Thyroid gland (tissue), 4 donors: ENCODE data around the gene RETREG3.
"Not testable (repeated sequence)": the region's sequence is repeated elsewhere in the genome, so short reads cannot be mapped to it uniquely, and the experiment has no call there.

Experiments
- POLR2A ChIP-seq, 2 donors: fragments of 450-650 bp; IDR thresholded peaks; one replicate each; pipeline ENCODE4 v1.6.1; 2017; ENCODE audit warnings: antibody characterized with exemption in 2 of 2, mild to moderate bottlenecking in 2 of 2, moderate library complexity in 1 of 2
- TF ChIP-seq, protein P1 (sequence below), 6 experiments: fragments of 200-600 bp in 3 of 6; fragments of 450-650 bp in 3 of 6; sonication (generic) in 3 of 6; IDR thresholded peaks; one replicate each; pipeline ENCODE4 v1.5.1; 2016 to 2019; ENCODE audit warnings: antibody characterized with exemption in 6 of 6, mild to moderate bottlenecking in 2 of 6, inconsistent platforms in 1 of 6, moderate library complexity in 1 of 6

DNA sequence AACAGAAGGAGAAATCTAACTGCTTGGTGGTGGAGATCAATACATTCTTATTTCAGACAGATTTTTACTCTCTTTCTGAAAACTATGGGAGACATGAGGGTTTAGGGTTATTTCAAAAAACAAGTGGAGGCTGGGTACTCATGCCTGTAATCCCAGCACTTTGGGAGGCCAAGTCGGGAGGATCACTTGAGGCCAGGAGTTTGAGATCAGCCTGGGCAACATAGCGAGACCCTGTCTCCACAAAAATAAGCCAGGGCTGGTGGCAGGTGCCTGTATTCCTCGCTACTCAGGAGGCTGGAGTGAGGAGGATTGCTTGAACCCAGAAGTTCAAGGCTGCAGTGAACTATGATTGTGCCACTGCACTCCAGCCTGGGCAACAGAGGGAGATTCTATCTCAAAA lies 12.8 kb upstream of the RETREG3 start:
- TF ChIP-seq, protein P1, sequence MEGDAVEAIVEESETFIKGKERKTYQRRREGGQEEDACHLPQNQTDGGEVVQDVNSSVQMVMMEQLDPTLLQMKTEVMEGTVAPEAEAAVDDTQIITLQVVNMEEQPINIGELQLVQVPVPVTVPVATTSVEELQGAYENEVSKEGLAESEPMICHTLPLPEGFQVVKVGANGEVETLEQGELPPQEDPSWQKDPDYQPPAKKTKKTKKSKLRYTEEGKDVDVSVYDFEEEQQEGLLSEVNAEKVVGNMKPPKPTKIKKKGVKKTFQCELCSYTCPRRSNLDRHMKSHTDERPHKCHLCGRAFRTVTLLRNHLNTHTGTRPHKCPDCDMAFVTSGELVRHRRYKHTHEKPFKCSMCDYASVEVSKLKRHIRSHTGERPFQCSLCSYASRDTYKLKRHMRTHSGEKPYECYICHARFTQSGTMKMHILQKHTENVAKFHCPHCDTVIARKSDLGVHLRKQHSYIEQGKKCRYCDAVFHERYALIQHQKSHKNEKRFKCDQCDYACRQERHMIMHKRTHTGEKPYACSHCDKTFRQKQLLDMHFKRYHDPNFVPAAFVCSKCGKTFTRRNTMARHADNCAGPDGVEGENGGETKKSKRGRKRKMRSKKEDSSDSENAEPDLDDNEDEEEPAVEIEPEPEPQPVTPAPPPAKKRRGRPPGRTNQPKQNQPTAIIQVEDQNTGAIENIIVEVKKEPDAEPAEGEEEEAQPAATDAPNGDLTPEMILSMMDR (IDR thresholded peaks at IDR 0.05) = not testable (repeated sequence)
- TF ChIP-seq POLR2A (IDR thresholded peaks at IDR 0.05) = not testable (repeated sequence)
